ENCODE measurements around the gene KAT6B. TPM values are rescaled to one million over a fixed set of nuclear protein-coding genes. Genes with fewer than 3 reads are reported as not detected.

KAT6B gene
- total RNA-seq, 1 donor from 2014 or later, result 47.1 TPM

GRCh38 chr10:74930965-74931364, 104.6 kb downstream of the KAT6B start:
- DNase-seq (no peak), ATAC-seq (no peak)
- intact Hi-C loops (cut with micrococcal nuclease), result no loop called here

GRCh38 chr10:74932648-74933047, 106.2 kb downstream of the KAT6B start:
- intact Hi-C loops (cut with micrococcal nuclease), result no loop called here
- peak; percentile 84 for ATAC-seq

GRCh38 chr10:74934100-74934812, 107.9 kb downstream of the KAT6B start:
- DNase-seq (no peak), ATAC-seq (no peak)
- intact Hi-C loops (cut with micrococcal nuclease), result no loop called here

More at GRCh38 chr10:74932648-74933047, 106.2 kb downstream of the KAT6B start:
- peak; percentile 90 for DNase-seq

- ATAC-seq (no peak), DNase-seq (no peak)
- intact Hi-C loops (cut with micrococcal nuclease), result no loop called here
These were observed 110.3 kb downstream of the KAT6B start for GRCh38 chr10:74936577-74937265.

- DNase-seq, result no peak
- intact Hi-C loops (cut with micrococcal nuclease), result no loop called here
- no peak for ATAC-seq
These were observed 111.0 kb downstream of the KAT6B start for GRCh38 chr10:74937266-74937856.

- ATAC-seq (no peak), DNase-seq (no peak)
- intact Hi-C loops (cut with micrococcal nuclease), result no loop called here
These were observed 117.8 kb downstream of the KAT6B start for GRCh38 chr10:74944205-74944604.

- no peak for DNase-seq
- intact Hi-C loops (cut with micrococcal nuclease), result no loop called here
- ATAC-seq, result peak; percentile 45
These were observed 121.5 kb downstream of the KAT6B start for GRCh38 chr10:74947781-74948401.

- intact Hi-C loops (cut with micrococcal nuclease), result no loop called here
- ATAC-seq, result no peak
- no peak for DNase-seq
These were observed 122.8 kb downstream of the KAT6B start for GRCh38 chr10:74949034-74949832.

GRCh38 chr10:74949843-74950765, 123.7 kb downstream of the KAT6B start:
- intact Hi-C loops (cut with micrococcal nuclease), result no loop called here

GRCh38 chr10:74953214-74953613, 126.8 kb downstream of the KAT6B start:
- intact Hi-C loops (cut with micrococcal nuclease), result no loop called here
- ATAC-seq (no peak), DNase-seq (no peak)

More at GRCh38 chr10:74949843-74950765, 123.7 kb downstream of the KAT6B start:
- DNase-seq (no peak), ATAC-seq (no peak)

- no peak for ATAC-seq
- no peak for DNase-seq
- intact Hi-C loops (cut with micrococcal nuclease), result no loop called here
These were observed 129.4 kb downstream of the KAT6B start for GRCh38 chr10:74955796-74956195.

- intact Hi-C loops (cut with micrococcal nuclease), result no loop called here
- ATAC-seq (no peak), DNase-seq (no peak)
These were observed 130.2 kb downstream of the KAT6B start for GRCh38 chr10:74956555-74957111.

- DNase-seq (no peak), ATAC-seq (no peak)
- intact Hi-C loops (cut with micrococcal nuclease), result no loop called here
These were observed 131.0 kb downstream of the KAT6B start for GRCh38 chr10:74957285-74957961.

GRCh38 chr10:74958316-74958715, 131.9 kb downstream of the KAT6B start:
- no peak for ATAC-seq

GRCh38 chr10:74960670-74961069, 134.3 kb downstream of the KAT6B start:
- ATAC-seq (peak; percentile 23), DNase-seq (no peak)
- intact Hi-C loops (cut with micrococcal nuclease), result no loop called here

More at GRCh38 chr10:74958316-74958715, 131.9 kb downstream of the KAT6B start:
- intact Hi-C loops (cut with micrococcal nuclease), result no loop called here
- no peak for DNase-seq

- no peak for ATAC-seq
- intact Hi-C loops (cut with micrococcal nuclease), result no loop called here
These were observed 136.1 kb downstream of the KAT6B start for GRCh38 chr10:74962517-74962916.

GRCh38 chr10:74963549-74963948, 137.1 kb downstream of the KAT6B start:
- intact Hi-C loops (cut with micrococcal nuclease), result no loop called here
- DNase-seq (no peak), ATAC-seq (no peak)

More at GRCh38 chr10:74962517-74962916, 136.1 kb downstream of the KAT6B start:
- DNase-seq, result no peak
